ENCODE data around the gene GSTT4.
"Not testable (repeated sequence)": the region's sequence is repeated elsewhere in the genome, so short reads cannot be mapped to it uniquely, and the experiment has no call there.

Gene GSTT4

DNA sequence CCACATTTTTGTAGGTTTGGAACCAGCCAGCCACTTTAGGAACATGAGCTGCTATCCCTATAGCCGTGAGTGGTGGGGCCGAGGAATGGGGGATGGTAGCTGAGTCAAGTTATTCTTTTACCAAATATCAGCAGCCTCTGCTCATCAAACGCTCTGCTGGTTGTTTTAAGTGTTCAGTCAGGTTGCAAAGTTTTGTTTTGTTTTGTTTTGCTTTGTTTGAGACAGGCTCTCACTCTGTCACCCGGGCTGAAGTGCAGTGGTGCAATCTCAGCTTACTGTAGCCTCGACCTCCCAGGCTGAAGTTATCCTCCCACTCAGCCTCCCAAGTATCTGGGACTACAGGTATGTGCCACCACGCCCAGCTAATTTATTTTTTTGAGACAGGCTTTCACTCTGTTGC lies 20.2 kb upstream of the GSTT4 start:
- no peak for DNase-seq (ENCODE audit: low read depth in 2 of 2)

GRCh38 chr22:24024354-24024753 lies 19.1 kb upstream of the GSTT4 start:
- no peak for DNase-seq (ENCODE audit: low read depth in 2 of 2)

GRCh38 chr22:24023204-24023789 lies 18.0 kb upstream of the GSTT4 start:
- no peak for DNase-seq (ENCODE audit: low read depth in 2 of 2)

DNA sequence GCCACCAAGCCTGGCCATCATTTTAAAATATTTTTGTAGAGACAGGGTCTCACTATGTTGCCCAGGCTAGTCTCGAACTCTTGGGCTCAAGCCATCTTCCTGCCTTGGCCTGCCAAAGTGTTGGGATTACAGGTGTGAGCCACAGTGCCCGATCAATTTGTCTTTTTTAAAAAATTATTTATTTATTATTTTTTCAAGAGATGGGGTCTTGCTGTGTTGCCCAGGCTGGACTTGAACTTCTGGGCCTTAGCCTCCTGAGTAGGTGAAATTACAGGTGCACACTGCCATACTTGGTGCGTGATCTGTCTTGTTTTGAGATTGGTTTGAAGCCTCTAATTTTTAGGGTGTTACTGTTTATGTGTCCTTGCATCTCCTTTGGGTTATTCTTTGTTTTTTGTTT lies 16.1 kb upstream of the GSTT4 start:
- DNase-seq (ENCODE audit: low read depth in 2 of 2), result no peak

DNA sequence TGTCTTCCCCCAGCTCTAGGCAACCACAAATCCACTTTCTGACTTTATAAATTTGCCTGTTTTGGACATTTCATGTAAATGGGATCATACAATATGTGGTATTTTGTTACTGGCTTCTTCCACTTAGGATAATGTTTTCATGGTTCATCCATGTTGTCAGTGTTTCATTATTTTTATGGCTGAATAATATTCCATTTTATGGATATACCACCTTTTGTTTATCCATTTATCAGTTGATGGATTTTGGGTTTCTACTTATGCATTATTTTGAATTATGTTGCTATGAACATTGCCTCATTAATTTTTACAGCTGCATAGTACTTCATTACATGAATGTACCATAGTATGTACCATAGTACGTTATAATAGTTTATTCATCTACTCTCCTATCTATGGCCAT lies 10.9 kb upstream of the GSTT4 start:
- no peak for DNase-seq (ENCODE audit: low read depth in 2 of 2)

DNA sequence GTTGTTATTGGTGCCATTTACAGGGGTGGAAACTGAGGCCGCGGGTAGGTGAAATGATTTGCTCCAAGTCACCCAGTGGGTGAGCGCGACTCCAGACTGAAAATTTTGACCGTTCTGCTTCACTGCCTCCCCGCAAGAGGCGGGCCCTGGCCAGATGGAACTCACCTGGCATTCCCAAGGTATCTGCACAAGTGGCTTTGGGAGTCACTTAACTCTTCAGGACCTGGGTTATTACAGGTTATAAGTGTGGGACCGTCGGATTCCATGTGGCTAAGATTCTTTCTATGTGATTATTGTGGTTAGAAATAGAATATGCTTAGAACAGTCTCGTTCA lies 6.4 kb upstream of the GSTT4 start:
- no peak for DNase-seq (ENCODE audit: low read depth in 2 of 2)

DNA sequence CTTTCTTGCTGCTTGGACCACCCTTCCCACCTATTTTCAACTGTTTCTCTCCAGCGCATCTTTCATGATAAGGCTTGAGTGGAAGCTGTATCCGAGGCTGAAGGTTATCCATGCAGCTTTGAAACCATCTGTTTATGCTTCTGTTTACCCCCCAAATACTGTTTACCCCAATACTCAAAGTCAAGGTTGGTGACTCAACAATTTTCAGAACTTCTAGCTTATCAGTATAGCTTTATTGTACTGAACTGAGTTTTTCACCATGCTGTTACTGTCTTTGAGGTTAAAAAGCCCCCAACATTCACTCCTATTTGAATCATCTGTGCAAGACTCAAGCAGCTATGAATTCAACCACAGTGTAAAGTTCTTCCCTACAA lies 4.8 kb upstream of the GSTT4 start:
- DNase-seq (ENCODE audit: low read depth in 2 of 2), result no peak

DNA sequence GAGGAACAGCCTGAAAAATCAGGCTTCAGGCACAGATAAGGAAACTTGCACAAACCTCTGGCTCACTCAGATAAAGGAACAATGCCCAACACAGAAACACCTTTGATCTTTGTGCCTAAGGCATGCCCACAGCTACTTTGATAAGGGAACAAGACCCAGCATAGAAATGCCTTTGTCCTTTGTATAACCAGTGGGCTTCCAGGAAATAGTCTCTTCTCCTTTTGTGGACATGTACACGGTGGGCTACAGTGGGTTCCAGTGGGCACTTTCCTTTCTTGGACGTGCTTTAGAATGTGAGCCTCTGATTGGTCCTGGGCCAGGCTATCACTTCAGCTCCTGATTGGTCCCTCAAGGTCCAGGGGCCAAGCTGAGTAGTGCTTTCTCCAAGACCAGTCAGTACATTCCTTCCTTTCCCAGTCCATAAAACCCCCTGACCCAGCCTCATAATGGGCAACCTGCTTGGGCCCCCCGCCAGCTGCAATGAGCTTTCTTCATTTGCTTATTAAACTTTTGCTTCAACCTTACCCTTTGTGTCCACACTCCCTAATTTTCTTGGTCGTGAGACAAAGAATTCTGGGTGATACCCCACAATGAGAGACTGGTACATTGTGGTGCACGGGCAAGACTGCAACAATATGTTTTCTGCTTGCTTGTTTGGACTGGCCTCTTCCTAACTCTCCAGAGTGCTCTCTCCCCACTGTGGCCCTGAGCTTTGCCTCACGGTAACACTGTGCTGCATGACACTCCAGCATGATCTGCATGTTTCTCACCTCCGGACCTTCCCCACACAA lies 4.2 kb upstream of the GSTT4 start:
- no peak for DNase-seq (ENCODE audit: low read depth in 2 of 2)

- DNase-seq (ENCODE audit: low read depth in 2 of 2), result no peak
Observed at GRCh38 chr22:24008381-24009226, 3.4 kb upstream of the GSTT4 start.

GRCh38 chr22:24008022-24008283 lies 2.7 kb upstream of the GSTT4 start:
- no peak for DNase-seq (ENCODE audit: low read depth in 2 of 2)

DNA sequence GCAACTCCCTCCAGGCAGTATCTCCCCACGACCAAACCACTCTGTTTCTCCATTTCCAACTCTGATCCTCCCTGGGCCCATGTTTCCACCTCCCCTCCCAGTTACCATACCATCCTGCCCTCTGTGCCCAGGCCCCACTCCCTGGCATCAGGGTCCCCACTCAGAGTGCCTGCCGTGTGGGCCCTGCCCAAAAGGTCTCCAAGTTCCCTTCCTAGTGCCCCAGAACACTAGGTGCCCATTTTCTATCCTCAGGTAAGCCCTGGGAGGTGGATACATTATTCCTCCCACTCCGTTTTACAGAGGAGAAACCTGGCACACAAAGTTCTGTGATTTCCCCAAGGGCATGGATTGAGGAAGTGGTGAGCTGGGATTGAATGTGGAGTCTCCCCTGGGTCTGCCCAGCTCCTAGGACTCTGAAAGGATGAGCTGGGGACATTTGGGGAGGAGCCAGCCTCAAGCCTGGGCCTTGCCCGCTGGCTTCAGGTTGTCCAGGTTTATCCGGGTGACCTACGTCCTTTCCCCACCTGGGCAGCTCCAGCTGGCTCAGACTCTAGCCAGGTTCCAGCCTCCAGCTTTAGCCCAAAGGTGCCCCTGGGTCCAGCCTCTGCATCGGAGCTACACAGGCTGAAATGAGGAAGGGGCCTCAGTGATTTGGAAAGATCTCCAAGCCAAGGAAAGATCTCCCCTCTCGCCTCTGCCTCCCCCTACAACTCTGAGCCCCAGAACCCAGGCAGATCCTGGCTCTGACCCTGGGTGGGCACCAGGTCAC lies 2.2 kb upstream of the GSTT4 start:
- DNase-seq (ENCODE audit: low read depth in 2 of 2), result no peak

- DNase-seq (ENCODE audit: low read depth in 2 of 2), result no peak
Observed at GRCh38 chr22:24006914-24007214, 1.6 kb upstream of the GSTT4 start.

DNA sequence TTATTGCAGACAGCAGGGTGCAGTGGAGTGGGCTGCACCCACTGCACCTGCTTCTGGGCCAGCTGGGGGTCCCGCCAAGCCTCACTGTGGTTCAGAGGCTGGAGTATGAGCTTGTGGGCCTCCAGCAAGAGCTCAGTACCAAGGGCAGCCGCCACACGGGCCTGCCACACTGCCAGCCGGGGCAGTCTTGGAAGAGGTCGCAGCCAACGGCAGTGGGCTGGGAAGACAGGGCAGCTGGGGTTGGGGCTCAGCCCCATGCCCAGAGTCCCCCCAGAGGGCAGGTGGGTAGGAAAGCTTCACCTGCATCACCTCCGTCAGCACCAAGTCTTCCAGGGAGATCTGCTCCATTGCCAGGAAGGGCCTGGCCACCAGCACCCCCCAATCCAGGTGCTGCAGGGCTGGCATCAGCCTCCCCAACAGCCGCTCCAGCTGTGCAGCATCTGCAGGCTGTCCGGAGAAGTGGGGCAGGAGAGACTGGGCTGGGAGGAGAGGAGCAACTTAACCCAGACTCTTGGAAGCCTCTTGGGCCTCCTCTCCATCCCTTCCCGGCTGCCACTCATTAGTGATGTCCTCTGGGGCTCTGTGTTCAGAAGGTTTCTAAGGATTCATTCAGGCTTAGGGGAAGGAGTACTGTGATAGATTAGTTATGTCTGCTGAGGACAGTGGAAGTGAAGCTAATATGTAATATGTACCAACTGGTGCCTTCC lies 1.1 kb upstream of the GSTT4 start:
- DNase-seq (ENCODE audit: low read depth in 2 of 2), result no peak

GRCh38 chr22:24003887-24004286 lies 1.4 kb downstream of the GSTT4 start:
- no peak for DNase-seq (ENCODE audit: low read depth in 2 of 2)

DNA sequence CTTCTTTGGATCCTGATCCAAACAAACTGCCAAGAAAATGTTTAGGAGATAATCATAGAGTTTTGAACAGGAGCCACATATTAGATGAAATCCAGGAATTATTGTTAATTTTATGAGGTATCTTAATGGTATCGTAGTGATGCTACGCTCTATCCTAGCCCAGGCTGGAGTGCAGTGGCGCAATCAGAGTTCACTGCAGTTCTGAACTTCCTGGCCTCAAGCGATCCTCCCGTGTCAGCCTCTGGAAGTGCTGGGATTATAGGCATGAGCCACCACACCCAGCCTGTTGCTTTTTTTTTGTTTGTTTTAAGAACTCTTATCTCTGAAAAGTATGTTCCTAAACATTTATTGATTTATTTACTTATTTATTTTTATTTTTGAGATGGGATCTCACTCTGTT lies 2.4 kb downstream of the GSTT4 start:
- no peak for DNase-seq (ENCODE audit: low read depth in 2 of 2)

- no peak for DNase-seq (ENCODE audit: low read depth in 2 of 2)
Observed at GRCh38 chr22:24002272-24002671, 3.0 kb downstream of the GSTT4 start.

DNA sequence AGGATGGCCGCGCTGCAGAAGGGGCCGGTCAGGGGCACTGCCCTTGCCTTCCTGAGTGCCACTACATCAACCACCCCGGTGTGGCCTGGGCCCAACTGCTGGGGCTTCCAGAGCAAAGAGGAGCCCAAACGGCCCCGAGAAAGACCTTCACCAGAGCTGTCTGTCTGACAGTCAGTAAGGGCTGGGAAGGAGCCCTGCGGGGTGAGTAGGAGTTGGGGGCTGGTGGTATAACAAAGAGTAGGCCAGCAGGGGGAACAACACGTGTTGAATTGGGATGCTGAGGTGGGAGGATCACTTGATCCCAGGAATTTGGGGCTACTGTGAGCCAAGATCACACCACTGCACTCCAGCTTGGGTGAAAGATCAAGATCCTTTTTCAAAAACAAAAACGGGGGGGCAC lies 3.9 kb downstream of the GSTT4 start:
- no peak for DNase-seq (ENCODE audit: low read depth in 2 of 2)

DNA sequence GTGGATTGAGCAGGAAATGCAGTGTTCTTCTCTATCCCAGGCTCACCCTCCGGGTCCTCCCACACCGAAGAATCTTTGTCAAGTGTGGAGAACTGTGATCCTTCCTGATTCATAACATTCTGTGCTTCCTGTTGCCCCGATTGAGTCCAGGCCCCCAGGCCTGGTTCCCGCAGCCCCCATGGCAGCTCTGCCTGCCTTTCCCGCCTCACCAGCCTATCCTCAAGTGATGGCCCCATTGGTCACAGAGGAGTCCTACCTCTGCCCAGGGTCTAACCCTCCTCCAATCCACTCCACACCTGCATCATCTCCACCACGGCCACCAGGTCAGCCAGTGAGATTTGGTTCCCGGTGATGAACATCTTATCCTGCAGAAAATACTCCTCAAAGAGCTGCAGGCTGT lies 5.5 kb downstream of the GSTT4 start:
- DNase-seq (ENCODE audit: low read depth in 2 of 2), result not testable (repeated sequence)

DNA sequence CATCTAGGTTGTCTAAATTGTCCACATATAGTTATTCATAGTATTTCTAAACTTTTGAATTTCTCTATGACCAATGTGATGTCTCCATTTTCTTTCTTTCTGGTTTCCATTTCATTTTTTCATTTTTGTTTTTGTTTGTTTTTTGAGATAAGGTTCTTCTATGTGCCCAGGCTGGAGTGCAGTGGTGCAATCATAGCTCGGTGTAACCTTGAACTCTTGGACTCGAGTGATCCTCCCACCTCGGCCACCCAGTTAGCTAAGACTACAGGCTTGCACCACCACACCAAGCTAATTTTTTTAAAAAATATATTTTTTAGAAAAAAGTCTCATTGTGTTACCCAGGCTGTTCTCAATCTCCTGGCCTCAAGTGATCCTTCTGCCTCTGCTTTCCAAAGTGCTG lies 8.2 kb downstream of the GSTT4 start:
- no peak for DNase-seq (ENCODE audit: low read depth in 2 of 2)

DNA sequence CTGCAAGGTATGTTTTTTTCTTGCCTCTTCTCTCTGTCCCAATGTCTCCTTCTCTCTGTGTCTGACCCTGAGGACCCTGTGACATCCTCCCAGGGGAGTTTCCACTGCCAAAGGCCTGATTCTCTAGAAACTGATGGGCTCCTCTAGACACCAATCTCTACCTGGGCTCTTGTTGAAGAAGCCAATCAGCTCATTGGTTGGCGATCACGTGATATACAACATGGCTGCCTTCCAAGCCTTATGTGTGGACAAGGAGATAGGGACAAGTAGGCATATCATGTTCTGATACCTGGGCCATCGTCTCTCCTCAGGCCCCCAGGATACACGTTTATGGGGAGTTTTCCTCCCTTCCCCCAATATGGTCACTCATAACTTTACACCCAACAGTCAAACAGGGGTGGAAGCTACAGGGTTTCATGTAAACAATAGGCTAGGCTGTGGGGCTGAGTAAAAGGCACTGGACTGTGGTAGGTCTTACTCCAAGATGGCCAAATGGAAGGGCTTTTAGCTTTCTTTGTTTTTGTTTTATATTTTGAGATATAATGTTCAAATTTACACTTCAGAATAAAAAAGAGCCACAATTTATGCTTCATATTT lies 11.6 kb downstream of the GSTT4 start:
- not testable (repeated sequence) for DNase-seq (ENCODE audit: low read depth in 2 of 2)

- DNase-seq (ENCODE audit: low read depth in 2 of 2), result not testable (repeated sequence)
Observed at GRCh38 chr22:23993080-23993479, 12.2 kb downstream of the GSTT4 start.
